ENCODE data around the gene KRTAP10-9.

The KRTAP10-9 gene

DNA sequence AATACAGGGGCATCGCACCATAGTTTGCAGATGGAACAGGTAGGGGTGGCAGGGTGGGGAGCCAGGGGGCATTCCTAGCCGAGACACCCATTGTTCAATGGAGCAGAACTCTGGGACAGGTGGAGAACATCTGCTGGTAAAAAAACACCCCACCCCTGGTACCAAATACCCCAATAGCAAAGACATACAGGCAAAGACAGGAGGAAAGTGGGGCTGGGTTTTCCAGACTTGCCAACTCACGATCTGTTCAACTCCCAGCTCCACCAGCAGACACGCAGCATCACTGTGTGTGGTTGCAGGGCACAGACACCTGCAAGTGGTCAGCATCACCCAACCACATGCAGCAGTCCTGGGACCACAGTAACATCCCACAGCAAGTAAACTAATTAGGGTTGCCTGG, 15.3 kb upstream of the KRTAP10-9 start:
- Histone ChIP-seq H3K9ac (ENCODE audit: low read depth, low read length) (no peak overlapping the region), H3K9me3 (ENCODE audit: control insufficient read depth, insufficient read depth, low read length) (peaks cover 5% of the 10 kb centered on the region), H3K27me3 (ENCODE audit: control insufficient read depth, insufficient read depth, low read length) (no peaks in the 10 kb centered on the region), H3K4me1 (ENCODE audit: control insufficient read depth, insufficient read depth, low read length) (no peaks in the 10 kb centered on the region), H3K4me3 (ENCODE audit: low read depth, low read length) (no peak overlapping the region), H3K36me3 (ENCODE audit: control insufficient read depth, insufficient read depth, low read length) (no peaks in the 10 kb centered on the region)

DNA sequence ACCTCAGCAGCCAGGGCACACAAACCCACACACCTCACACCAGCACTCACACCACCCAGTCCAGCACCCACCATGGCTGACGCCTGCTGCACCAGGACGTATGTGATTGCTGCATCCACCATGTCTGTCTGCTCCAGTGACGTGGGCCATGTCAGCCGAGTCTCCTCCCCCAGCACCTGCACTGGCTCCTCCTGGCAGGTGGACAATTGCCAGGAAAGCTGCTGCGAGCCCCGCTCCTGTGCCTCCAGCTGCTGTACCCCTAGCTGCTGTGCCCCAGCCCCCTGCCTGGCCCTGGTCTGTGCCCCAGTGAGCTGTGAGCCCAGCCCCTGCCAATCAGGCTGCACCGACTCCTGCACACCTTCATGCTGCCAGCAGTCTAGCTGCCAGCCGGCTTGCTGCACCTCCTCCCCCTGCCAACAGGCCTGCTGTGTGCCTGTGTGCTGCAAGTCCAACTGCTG, 14.8 kb upstream of the KRTAP10-9 start, which contains the start of gene KRTAP10-8:
Gene KRTAP10-8, plus strand, starts transcription at position 51 of the 458 bp plus-strand sequence. Its CDS starts 22 bp downstream, at position 73.
- Histone ChIP-seq H3K4me1 (ENCODE audit: control insufficient read depth, insufficient read depth, low read length) (no peaks in the 10 kb centered on the region), H3K9me3 (ENCODE audit: control insufficient read depth, insufficient read depth, low read length) (peaks cover 5% of the 10 kb centered on the region), H3K27me3 (ENCODE audit: control insufficient read depth, insufficient read depth, low read length) (no peaks in the 10 kb centered on the region), H3K4me3 (ENCODE audit: low read depth, low read length) (no peak within 1 kb of the TSS), H3K9ac (ENCODE audit: low read depth, low read length) (no peak within 1 kb of the TSS), H3K36me3 (ENCODE audit: control insufficient read depth, insufficient read depth, low read length) (no peaks in the 10 kb centered on the region)

DNA sequence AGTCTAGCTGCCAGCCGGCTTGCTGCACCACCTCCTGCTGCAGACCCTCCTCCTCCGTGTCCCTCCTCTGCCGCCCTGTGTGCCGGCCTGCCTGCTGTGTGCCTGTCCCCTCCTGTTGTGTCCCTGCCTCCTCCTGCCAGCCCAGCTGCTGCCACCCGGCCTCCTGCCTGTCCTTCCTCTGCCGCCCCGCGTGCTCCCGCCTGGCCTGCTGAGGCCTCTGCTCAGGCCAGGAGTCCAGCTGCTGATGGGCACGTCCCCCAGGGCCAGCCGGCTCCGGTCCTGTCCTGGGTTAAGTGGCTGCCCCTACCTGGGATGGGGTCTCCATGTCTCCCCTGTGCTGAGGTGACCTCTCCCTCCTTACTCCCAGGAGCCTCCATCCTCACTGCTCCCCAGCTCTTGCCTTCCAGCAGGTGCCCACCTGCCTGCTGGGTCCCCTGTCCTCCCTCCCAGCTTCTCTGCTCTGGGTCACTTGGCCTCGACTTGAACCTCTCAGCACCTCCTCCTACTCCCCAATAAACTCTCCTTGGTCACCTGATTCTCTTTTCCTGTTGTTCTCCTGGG, 14.1 kb upstream of the KRTAP10-9 start:
- Histone ChIP-seq H3K9me3 (ENCODE audit: control insufficient read depth, insufficient read depth, low read length) (peaks cover 5% of the 10 kb centered on the region), H3K36me3 (ENCODE audit: control insufficient read depth, insufficient read depth, low read length) (no peaks in the 10 kb centered on the region), H3K4me3 (ENCODE audit: low read depth, low read length) (no peak overlapping the region), H3K27me3 (ENCODE audit: control insufficient read depth, insufficient read depth, low read length) (no peaks in the 10 kb centered on the region), H3K9ac (ENCODE audit: low read depth, low read length) (no peak overlapping the region), H3K4me1 (ENCODE audit: control insufficient read depth, insufficient read depth, low read length) (no peaks in the 10 kb centered on the region)

DNA sequence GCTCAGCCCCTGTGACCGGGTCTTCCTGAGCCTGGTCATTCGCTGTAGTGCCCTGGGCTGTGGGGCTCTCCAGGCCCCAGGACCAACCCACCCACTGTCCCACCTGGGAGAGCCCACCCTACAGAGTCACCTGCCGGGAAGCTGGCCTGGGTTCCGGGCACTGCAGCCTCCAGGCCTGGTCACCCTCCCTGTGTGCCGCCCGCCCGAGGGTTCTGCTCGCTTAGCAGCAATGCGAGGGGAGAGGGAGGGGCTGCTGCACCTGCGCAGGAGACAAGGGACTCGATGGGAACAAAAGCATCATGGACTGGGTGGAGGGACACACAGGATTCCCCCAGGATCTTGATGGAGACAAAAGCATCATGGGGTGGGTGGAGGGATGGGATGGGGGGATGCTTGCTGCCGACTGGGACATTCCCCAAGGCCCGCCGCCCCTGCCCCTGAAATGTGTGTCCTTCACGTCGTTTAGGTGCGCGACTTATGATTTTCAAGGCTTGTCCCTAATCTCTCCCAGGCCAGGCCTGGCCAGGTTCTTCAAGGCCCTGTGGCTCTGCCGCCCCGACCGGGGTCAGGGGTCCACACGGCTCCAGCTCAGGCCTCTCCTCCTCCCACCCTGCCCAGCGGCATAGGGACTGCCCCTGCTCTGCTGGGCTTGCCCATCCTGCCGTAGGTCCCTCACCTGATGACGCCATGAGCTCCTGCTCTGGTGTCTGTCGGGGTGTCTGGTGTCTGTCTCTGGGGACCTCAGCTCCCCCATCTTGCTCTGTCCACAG, 13.3 kb upstream of the KRTAP10-9 start:
- Histone ChIP-seq H3K36me3 (ENCODE audit: control insufficient read depth, insufficient read depth, low read length) (no peaks in the 10 kb centered on the region), H3K4me1 (ENCODE audit: control insufficient read depth, insufficient read depth, low read length) (no peaks in the 10 kb centered on the region), H3K9me3 (ENCODE audit: control insufficient read depth, insufficient read depth, low read length) (peaks cover 5% of the 10 kb centered on the region), H3K4me3 (ENCODE audit: low read depth, low read length) (no peak overlapping the region), H3K9ac (ENCODE audit: low read depth, low read length) (no peak overlapping the region), H3K27me3 (ENCODE audit: control insufficient read depth, insufficient read depth, low read length) (no peaks in the 10 kb centered on the region)

DNA sequence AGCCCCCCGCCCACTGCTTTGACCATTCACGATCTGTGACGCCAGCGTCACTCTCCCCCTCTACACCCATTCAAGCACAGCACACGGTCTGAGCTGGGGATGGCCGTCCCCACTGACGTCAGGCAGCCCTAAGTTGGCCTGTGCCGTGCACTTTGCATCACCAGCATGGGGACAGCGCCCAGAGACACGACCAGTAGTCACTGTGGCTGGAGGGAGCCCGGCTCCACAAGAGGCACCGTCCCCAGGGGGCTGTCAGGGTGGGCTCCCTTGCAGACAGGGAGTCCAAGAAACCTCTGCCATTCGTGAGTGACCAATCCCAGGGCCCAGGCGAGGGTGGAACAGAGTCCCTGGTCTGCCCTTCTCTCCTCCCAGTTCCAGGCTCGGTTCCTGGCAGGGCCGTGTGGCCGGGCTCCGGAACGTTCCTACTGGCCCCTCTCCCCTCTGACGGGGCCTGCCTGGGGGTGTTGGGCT, 12.7 kb upstream of the KRTAP10-9 start:
- Histone ChIP-seq H3K4me1 (ENCODE audit: control insufficient read depth, insufficient read depth, low read length) (no peaks in the 10 kb centered on the region), H3K36me3 (ENCODE audit: control insufficient read depth, insufficient read depth, low read length) (no peaks in the 10 kb centered on the region), H3K27me3 (ENCODE audit: control insufficient read depth, insufficient read depth, low read length) (no peaks in the 10 kb centered on the region), H3K9me3 (ENCODE audit: control insufficient read depth, insufficient read depth, low read length) (peaks cover 5% of the 10 kb centered on the region), H3K4me3 (ENCODE audit: low read depth, low read length) (no peak overlapping the region), H3K9ac (ENCODE audit: low read depth, low read length) (no peak overlapping the region)

DNA sequence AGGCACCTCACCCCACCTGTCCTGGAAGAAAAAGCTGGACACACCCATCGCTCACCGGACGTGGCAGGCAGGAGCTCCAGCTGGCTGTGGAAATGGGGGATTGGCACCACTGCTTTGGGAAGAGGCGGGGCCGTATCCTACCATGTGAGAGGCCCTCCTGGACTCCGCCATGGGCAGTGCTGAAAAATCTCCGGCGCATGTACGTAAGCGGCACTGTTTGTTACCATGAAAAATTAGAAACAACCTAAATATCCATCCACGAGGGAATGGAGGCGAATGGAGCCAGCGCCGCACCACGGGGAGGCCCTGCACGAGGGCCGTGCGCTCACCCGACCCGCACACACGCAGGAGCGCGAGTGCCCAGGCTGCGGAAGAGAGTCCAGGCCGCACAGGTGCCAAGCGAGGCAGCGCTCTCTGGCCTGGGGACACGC, 11.9 kb upstream of the KRTAP10-9 start:
- no peak overlapping the region for H3K9ac ChIP-seq (ENCODE audit: low read depth, low read length)
- H3K9me3 ChIP-seq (ENCODE audit: control insufficient read depth, insufficient read depth, low read length) = peaks cover 5% of the 10 kb centered on the region
- no peaks in the 10 kb centered on the region for H3K4me1 ChIP-seq (ENCODE audit: control insufficient read depth, insufficient read depth, low read length)
- H3K27me3 ChIP-seq (ENCODE audit: control insufficient read depth, insufficient read depth, low read length) = no peaks in the 10 kb centered on the region
- H3K4me3 ChIP-seq (ENCODE audit: low read depth, low read length) = no peak overlapping the region
- H3K36me3 ChIP-seq (ENCODE audit: control insufficient read depth, insufficient read depth, low read length) = no peaks in the 10 kb centered on the region

DNA sequence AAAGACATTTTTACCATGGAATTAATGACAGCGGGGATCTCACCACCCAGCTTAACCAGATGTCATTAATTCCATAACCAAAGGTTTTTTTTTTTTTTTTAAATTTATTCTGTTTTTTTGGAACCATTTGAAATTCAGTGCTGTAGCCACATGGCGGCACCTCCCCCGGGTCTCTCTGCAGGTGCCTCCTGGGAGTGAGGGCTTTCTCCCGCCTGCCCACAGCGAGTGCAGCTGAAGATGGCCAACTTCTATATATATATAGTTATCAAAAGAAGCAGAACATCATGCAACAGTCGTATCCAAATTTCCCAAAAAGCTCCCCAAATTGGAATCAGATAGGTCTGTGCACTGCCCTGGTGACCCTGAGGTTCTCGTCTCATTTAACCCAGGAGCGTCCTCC, 11.4 kb upstream of the KRTAP10-9 start:
- Histone ChIP-seq H3K36me3 (ENCODE audit: control insufficient read depth, insufficient read depth, low read length) (no peaks in the 10 kb centered on the region), H3K27me3 (ENCODE audit: control insufficient read depth, insufficient read depth, low read length) (no peaks in the 10 kb centered on the region), H3K4me3 (ENCODE audit: low read depth, low read length) (no peak overlapping the region), H3K4me1 (ENCODE audit: control insufficient read depth, insufficient read depth, low read length) (no peaks in the 10 kb centered on the region), H3K9ac (ENCODE audit: low read depth, low read length) (no peak overlapping the region), H3K9me3 (ENCODE audit: control insufficient read depth, insufficient read depth, low read length) (peaks cover 4% of the 10 kb centered on the region)

DNA sequence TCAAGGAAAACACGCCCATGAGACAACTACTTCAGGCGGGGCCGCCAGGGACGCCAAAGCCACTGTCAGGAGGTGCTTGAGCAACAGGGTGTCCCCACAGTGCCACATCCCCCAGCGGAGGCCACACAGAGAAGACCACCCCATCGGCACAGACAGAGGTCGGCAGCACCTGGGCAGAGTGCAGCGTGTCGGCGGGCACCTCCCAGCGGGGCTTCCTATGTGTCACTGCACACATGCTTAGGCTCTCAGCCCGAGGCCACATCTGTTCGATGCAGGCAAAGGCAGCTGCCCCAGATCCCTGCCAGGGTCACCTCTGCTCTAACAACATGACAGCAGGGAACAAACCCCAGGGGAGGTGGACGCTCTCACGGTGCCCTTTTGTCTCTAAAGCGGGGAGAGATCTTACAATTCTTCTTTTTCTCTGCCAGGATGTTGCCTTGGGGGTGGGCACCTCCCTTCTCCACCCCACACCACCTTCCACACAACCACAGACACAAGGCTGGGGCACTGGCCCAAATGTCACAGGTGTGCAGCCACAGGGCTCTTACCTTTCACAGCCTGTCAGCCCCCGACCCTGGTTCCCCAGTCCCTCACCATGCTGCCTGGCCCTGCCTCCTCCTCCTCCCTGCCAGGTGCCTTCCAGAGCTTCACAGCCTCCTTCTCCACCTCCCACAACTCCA, 10.8 kb upstream of the KRTAP10-9 start:
- Histone ChIP-seq H3K9ac (ENCODE audit: low read depth, low read length) (no peak overlapping the region), H3K9me3 (ENCODE audit: control insufficient read depth, insufficient read depth, low read length) (no peaks in the 10 kb centered on the region), H3K4me3 (ENCODE audit: low read depth, low read length) (no peak overlapping the region), H3K4me1 (ENCODE audit: control insufficient read depth, insufficient read depth, low read length) (no peaks in the 10 kb centered on the region), H3K36me3 (ENCODE audit: control insufficient read depth, insufficient read depth, low read length) (no peaks in the 10 kb centered on the region), H3K27me3 (ENCODE audit: control insufficient read depth, insufficient read depth, low read length) (no peaks in the 10 kb centered on the region)

DNA sequence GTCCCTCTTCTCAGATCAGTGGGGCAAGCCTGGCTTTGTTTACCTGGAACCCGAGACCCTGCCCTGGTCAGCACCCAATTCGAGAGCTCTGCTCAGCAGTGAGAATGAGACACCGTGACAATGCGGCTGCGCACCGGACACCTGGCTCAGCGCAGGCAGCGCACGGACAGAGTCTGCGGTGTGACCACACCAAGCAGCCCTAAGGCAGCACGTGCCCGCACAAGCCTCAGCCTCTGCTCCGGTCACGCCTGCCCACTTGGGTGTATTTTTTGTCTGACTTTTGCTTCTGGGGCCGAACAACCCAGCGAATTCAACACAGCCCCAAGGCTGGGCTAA, 10.3 kb upstream of the KRTAP10-9 start:
- H3K4me3 ChIP-seq (ENCODE audit: low read depth, low read length) = no peak overlapping the region
- no peaks in the 10 kb centered on the region for H3K9me3 ChIP-seq (ENCODE audit: control insufficient read depth, insufficient read depth, low read length)
- H3K4me1 ChIP-seq (ENCODE audit: control insufficient read depth, insufficient read depth, low read length) = no peaks in the 10 kb centered on the region
- no peaks in the 10 kb centered on the region for H3K36me3 ChIP-seq (ENCODE audit: control insufficient read depth, insufficient read depth, low read length)
- H3K9ac ChIP-seq (ENCODE audit: low read depth, low read length) = no peak overlapping the region
- no peaks in the 10 kb centered on the region for H3K27me3 ChIP-seq (ENCODE audit: control insufficient read depth, insufficient read depth, low read length)

DNA sequence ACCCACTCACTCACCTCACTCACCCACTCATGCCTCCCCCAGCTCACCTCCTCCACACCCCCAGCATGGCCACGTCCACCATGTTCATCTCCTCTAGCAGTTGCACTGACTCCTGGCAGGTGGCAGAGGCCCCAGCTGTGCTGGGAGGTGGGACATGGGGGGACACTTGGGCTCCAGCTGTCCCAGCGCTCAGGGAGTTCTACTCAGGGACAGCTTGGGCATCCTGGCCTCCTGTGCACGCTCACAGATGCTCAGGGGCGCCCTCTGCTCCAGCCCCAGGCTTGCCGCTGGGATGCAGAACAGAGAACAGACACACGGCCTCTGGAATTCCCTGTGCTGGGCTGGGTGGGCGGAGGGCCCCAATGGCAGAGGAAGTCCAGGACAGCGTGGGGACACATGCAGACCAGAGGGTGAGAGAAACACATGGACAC, 9.8 kb upstream of the KRTAP10-9 start:
- no peaks in the 10 kb centered on the region for H3K4me1 ChIP-seq (ENCODE audit: control insufficient read depth, insufficient read depth, low read length)
- no peaks in the 10 kb centered on the region for H3K27me3 ChIP-seq (ENCODE audit: control insufficient read depth, insufficient read depth, low read length)
- no peak overlapping the region for H3K9ac ChIP-seq (ENCODE audit: low read depth, low read length)
- no peaks in the 10 kb centered on the region for H3K36me3 ChIP-seq (ENCODE audit: control insufficient read depth, insufficient read depth, low read length)
- no peak overlapping the region for H3K4me3 ChIP-seq (ENCODE audit: low read depth, low read length)
- H3K9me3 ChIP-seq (ENCODE audit: control insufficient read depth, insufficient read depth, low read length) = no peaks in the 10 kb centered on the region

DNA sequence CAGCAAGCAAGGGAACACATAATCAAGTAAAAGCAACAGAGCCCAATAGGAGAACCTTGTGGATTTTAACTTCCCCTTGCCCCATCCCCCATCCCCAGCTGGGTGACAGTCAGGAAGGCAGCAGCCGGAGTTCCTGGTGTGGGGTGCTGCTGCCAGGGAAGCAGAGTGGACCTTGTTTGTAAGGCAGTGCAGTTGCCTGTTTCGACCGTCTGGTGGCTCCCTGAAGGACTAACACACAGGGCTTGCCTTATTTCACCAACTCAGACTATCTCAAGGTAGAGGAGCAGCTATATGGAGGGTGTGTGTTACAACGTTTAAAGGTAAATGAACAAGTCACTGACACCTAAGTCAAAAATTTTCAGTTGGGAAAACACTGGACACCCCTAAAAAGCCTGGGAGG, 8.4 kb upstream of the KRTAP10-9 start:
- Histone ChIP-seq H3K9ac (ENCODE audit: low read depth, low read length) (no peak overlapping the region), H3K4me3 (ENCODE audit: low read depth, low read length) (no peak overlapping the region), H3K4me1 (ENCODE audit: control insufficient read depth, insufficient read depth, low read length) (no peaks in the 10 kb centered on the region)

DNA sequence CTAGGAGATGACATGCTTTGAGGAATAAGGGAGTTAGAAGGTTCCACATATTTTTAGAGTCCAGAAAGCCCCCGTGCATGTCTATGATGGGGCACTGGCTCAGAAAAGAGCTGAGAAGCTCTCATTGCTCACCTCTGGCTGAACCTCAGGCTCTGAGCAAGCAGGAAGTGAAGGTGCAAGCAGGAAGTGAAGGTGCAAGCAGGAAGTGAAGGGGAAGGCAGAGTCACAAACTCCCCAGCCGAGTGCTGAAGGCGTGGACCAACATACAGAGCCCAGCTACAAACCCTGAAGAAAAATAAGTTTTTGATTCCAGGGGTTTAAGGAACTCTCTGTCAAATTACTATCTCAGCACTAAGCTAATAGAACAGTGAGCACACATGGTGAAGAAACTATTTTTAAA, 8.0 kb upstream of the KRTAP10-9 start:
- Histone ChIP-seq H3K27me3 (ENCODE audit: control insufficient read depth, insufficient read depth, low read length) (no peaks in the 10 kb centered on the region), H3K9me3 (ENCODE audit: control insufficient read depth, insufficient read depth, low read length) (peaks cover 6% of the 10 kb centered on the region), H3K4me3 (ENCODE audit: low read depth, low read length) (no peak overlapping the region), H3K9ac (ENCODE audit: low read depth, low read length) (no peak overlapping the region), H3K4me1 (ENCODE audit: control insufficient read depth, insufficient read depth, low read length) (no peaks in the 10 kb centered on the region), H3K36me3 (ENCODE audit: control insufficient read depth, insufficient read depth, low read length) (no peaks in the 10 kb centered on the region)

More for the DNA sequence above, 8.4 kb upstream of the KRTAP10-9 start:
- peaks cover 3% of the 10 kb centered on the region for H3K9me3 ChIP-seq (ENCODE audit: control insufficient read depth, insufficient read depth, low read length)
- no peaks in the 10 kb centered on the region for H3K36me3 ChIP-seq (ENCODE audit: control insufficient read depth, insufficient read depth, low read length)
- no peaks in the 10 kb centered on the region for H3K27me3 ChIP-seq (ENCODE audit: control insufficient read depth, insufficient read depth, low read length)
